WTC11 (cell line): ENCODE results near the gene KCNQ4.

Experiments used
- CBFB ChIP-seq: sonication (generic); formaldehyde crosslinking; IDR thresholded peaks from 2 replicates; pipeline ENCODE4 v1.8.1; 2022; ENCODE audit warnings: mild to moderate bottlenecking, low read depth, missing genetic modification reagents
- CREM ChIP-seq: sonication (generic); formaldehyde crosslinking; IDR thresholded peaks from 2 replicates; pipeline ENCODE4 v1.8.1; 2022; ENCODE audit warnings: mild to moderate bottlenecking, missing genetic modification reagents, moderate library complexity
- CTCF ChIP-seq: fragments of 200-600 bp; IDR thresholded peaks from 2 replicates; pipeline ENCODE4 v1.8.0; 2022; ENCODE audit warnings: antibody characterized with exemption
- ESRRA ChIP-seq: sonication (generic); formaldehyde crosslinking; IDR thresholded peaks from 2 replicates; pipeline ENCODE4 v1.8.1; 2022; ENCODE audit warnings: mild to moderate bottlenecking, missing genetic modification reagents, borderline replicate concordance
- ETV6 ChIP-seq: sonication (generic); formaldehyde crosslinking; IDR thresholded peaks from 2 replicates; pipeline ENCODE4 v1.8.1; 2022; ENCODE audit warnings: mild to moderate bottlenecking, missing genetic modification reagents
- IRF2 ChIP-seq: sonication (generic); formaldehyde crosslinking; IDR thresholded peaks from 2 replicates; pipeline ENCODE4 v1.8.0; 2022; ENCODE audit warnings: low read depth, missing genetic modification reagents, borderline replicate concordance
- MLX ChIP-seq: sonication (generic); formaldehyde crosslinking; IDR thresholded peaks from 2 replicates; pipeline ENCODE4 v1.8.1; 2023; ENCODE audit warnings: mild to moderate bottlenecking, missing genetic modification reagents, moderate library complexity
- USF1 ChIP-seq: sonication (generic); formaldehyde crosslinking; IDR thresholded peaks from 2 replicates; pipeline ENCODE4 v1.8.0; 2022; ENCODE audit warnings: mild to moderate bottlenecking, missing genetic modification reagents
- TF ChIP-seq, protein P1 (sequence below): sonication (generic); formaldehyde crosslinking; IDR thresholded peaks from 2 replicates; pipeline ENCODE4 v1.8.1; 2023; ENCODE audit warnings: mild to moderate bottlenecking, missing genetic modification reagents, moderate library complexity

DNA sequence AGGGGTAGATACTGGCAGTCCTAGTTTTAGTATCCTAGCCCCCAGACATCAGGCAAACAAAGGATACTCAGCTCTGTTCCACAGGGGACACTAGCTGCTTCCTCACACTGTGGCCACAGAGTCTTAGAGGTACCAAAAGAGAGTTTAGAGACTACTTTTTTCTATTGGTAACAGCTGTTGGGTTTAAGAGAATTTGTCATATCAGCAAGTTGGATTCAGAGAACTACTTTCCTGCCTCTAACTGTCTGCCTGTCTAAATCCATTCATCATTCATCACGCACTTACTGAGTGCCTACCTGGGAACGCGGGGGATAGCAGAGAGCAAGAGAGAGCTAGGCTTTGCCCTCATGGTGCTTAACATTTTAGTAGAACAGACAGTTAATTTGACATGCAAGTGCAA is 27.1 kb upstream of the KCNQ4 start:
- TF ChIP-seq ETV6 (no peak), CTCF (no peak), MLX (CRISPR knock-in tag) (no peak), IRF2 (CRISPR knock-in tag) (no peak), CREM (CRISPR knock-in tag) (no peak), USF1 (CRISPR knock-in tag) (no peak), ESRRA (no peak), CBFB (CRISPR knock-in tag) (no peak)
- TF ChIP-seq, protein P1, sequence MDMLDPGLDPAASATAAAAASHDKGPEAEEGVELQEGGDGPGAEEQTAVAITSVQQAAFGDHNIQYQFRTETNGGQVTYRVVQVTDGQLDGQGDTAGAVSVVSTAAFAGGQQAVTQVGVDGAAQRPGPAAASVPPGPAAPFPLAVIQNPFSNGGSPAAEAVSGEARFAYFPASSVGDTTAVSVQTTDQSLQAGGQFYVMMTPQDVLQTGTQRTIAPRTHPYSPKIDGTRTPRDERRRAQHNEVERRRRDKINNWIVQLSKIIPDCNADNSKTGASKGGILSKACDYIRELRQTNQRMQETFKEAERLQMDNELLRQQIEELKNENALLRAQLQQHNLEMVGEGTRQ (CRISPR knock-in tag) = no peak
